GM19193 (cell line): ENCODE data around the gene ADM.

Source experiments
- POLR2A ChIP-seq: IDR thresholded peaks from 4 replicates; pipeline ENCODE4 v1.6.1; 2011; ENCODE audit not compliant: insufficient read depth, insufficient read length; ENCODE audit errors: extremely low read depth

Gene ADM

GRCh38 chr11:10287140-10287539, 17.7 kb upstream of the ADM start:
- TF ChIP-seq POLR2A, result no peak

- no peak for TF ChIP-seq POLR2A
Measured at GRCh38 chr11:10287766-10288715, 16.8 kb upstream of the ADM start.

- no peak for TF ChIP-seq POLR2A
Measured at GRCh38 chr11:10288881-10289764, 15.8 kb upstream of the ADM start.

GRCh38 chr11:10289765-10290380, 15.0 kb upstream of the ADM start:
- TF ChIP-seq POLR2A, result no peak

- TF ChIP-seq POLR2A, result no peak
Measured at GRCh38 chr11:10291801-10292638, 12.9 kb upstream of the ADM start.

GRCh38 chr11:10293423-10294289, 11.2 kb upstream of the ADM start, which contains the start of gene SBF2:
SBF2 (minus strand) TSS chr11:10294219; CDS start chr11:10294069, 150 bp downstream.
- peak; percentile 11 for TF ChIP-seq POLR2A

- no peak for TF ChIP-seq POLR2A
Measured at GRCh38 chr11:10294290-10294953, 10.5 kb upstream of the ADM start.

- no peak for TF ChIP-seq POLR2A
Measured at GRCh38 chr11:10295064-10295901, 9.6 kb upstream of the ADM start.

- TF ChIP-seq POLR2A, result no peak
Measured at GRCh38 chr11:10298342-10298741, 6.5 kb upstream of the ADM start.

- no peak for TF ChIP-seq POLR2A
Measured at GRCh38 chr11:10301656-10302358, 3.1 kb upstream of the ADM start.

- no peak for TF ChIP-seq POLR2A
Measured at GRCh38 chr11:10302359-10302743, 2.5 kb upstream of the ADM start.
